OCI-LY1 (cell line): ENCODE results near the gene KNG1.

ENCODE experiments used
- H2AFZ ChIP-seq: fragments of 200-600 bp; sonication (generic), shearing (Covaris generic); 2 replicates; pipeline ENCODE4 v1.6.0; 2014; ENCODE audit warnings: antibody characterized with exemption, mild to moderate bottlenecking, low read length
- H3F3A ChIP-seq: fragments of 200-600 bp; sonication (generic), shearing (Covaris generic); 2 replicates; pipeline ENCODE4 v1.6.0; 2014; ENCODE audit warnings: mild to moderate bottlenecking, antibody characterized with exemption, low read length, moderate library complexity; ENCODE audit not compliant: insufficient read depth
- H3K27ac ChIP-seq: fragments of 200-600 bp; sonication (generic); 2 replicates; pipeline ENCODE4 v1.5.1; 2014; ENCODE audit warnings: low read length, mixed run types, mild to moderate bottlenecking, low read depth; ENCODE audit not compliant: poor library complexity, severe bottlenecking
- H3K27me3 ChIP-seq: fragments of 200-600 bp; sonication (generic); 2 replicates; pipeline ENCODE4 v1.6.0; 2014; ENCODE audit warnings: antibody characterized with exemption, mild to moderate bottlenecking, low read length, moderate library complexity; ENCODE audit not compliant: insufficient read depth
- H3K36me3 ChIP-seq: fragments of 200-600 bp; sonication (generic); 2 replicates; pipeline ENCODE4 v1.6.1; 2014; ENCODE audit warnings: mild to moderate bottlenecking, antibody characterized with exemption, low read length, moderate library complexity, mixed read lengths; ENCODE audit not compliant: insufficient read depth
- H3K4me1 ChIP-seq: fragments of 200-600 bp; sonication (generic); 2 replicates; pipeline ENCODE4 v1.5.1; 2014; ENCODE audit warnings: mild to moderate bottlenecking, low read length, moderate library complexity; ENCODE audit not compliant: insufficient read depth, severe bottlenecking
- H3K4me2 ChIP-seq: fragments of 200-600 bp; sonication (generic), shearing (Covaris generic); 2 replicates; pipeline ENCODE4 v1.6.1; 2014; ENCODE audit warnings: low read length
- H3K4me3 ChIP-seq: fragments of 200-600 bp; sonication (generic); 2 replicates; pipeline ENCODE4 v1.5.1; 2014; ENCODE audit warnings: low read length, low read depth, mild to moderate bottlenecking, mixed read lengths; ENCODE audit not compliant: poor library complexity, severe bottlenecking
- H3K79me2 ChIP-seq: fragments of 200-600 bp; shearing (Covaris generic); 2 replicates; pipeline ENCODE4 v1.6.1; 2016; ENCODE audit warnings: mixed run types, low read length, mixed read lengths; ENCODE audit not compliant: insufficient read depth
- H3K9ac ChIP-seq: fragments of 200-600 bp; sonication (generic), shearing (Covaris generic); 2 replicates; pipeline ENCODE4 v1.6.1; 2014; ENCODE audit warnings: mild to moderate bottlenecking, low read length, mixed read lengths
- H3K9me2 ChIP-seq: fragments of 200-600 bp; sonication (generic), shearing (Covaris generic); 2 replicates; pipeline ENCODE4 v1.6.1; 2014; ENCODE audit warnings: low read depth, mild to moderate bottlenecking, low read length, mixed read lengths
- H3K9me3 ChIP-seq: fragments of 200-600 bp; shearing (Covaris generic); 2 replicates; pipeline ENCODE4 v1.6.1; 2014; ENCODE audit warnings: low read length, mixed read lengths
- H4K20me1 ChIP-seq: fragments of 200-600 bp; sonication (generic), shearing (Covaris generic); 2 replicates; pipeline ENCODE4 v1.6.0; 2016; ENCODE audit warnings: mild to moderate bottlenecking, low read length; ENCODE audit not compliant: insufficient read depth
- EZH2 ChIP-seq: fragments of 200-600 bp; sonication (generic), shearing (Covaris generic); IDR thresholded peaks from 2 replicates; pipeline ENCODE4 v1.8.0; 2017; ENCODE audit warnings: borderline replicate concordance, mixed run types, mild to moderate bottlenecking, antibody characterized with exemption, low read length, moderate library complexity, mixed read lengths
- TF ChIP-seq, protein P1 (sequence below): fragments of 200-600 bp; sonication (generic), shearing (Covaris generic); IDR thresholded peaks from 2 replicates; pipeline ENCODE4 v1.5.1; 2017; ENCODE audit warnings: mild to moderate bottlenecking, antibody characterized with exemption, low read length, moderate library complexity, mixed read lengths

KNG1 gene

DNA sequence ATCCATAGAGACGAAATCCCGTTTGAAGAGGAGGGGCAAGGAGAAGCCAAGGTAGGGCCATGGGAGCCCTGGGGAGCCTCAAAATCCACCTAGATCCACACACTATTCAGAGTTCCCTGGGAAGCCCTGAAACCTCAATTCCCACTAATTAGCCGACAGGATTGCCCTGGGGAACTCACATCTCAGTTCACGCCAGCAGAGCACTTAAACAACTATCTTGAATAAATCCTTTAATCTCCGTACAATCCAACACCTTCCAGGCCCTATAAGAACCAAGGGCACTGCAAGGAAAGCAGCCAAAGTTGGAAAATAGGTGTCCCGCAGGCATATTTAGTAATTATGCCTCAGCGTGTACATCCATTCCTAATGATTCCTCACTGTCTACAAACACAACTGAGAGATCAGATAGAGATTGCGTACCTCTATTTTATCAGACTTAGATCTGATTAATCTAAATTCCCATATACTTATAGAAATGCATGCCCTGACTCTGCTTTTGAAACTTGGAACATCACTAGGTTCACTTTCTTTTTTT is 40.6 kb downstream of the KNG1 start:
- Histone ChIP-seq H3K4me3 (no peak overlapping the region), H2AFZ (no peak overlapping the region), H3K36me3 (no peaks in the 10 kb centered on the region), H3K4me1 (no peaks in the 10 kb centered on the region), H3K9ac (no peak overlapping the region), H3K27ac (no peak overlapping the region), H3K27me3 (no peaks in the 10 kb centered on the region), H3K4me2 (no peak overlapping the region), H3K79me2 (no peaks in the 10 kb centered on the region), H4K20me1 (no peaks in the 10 kb centered on the region), H3K9me2 (no peaks in the 10 kb centered on the region), H3K9me3 (no peaks in the 10 kb centered on the region), H3F3A (no peaks in the 10 kb centered on the region)
- TF ChIP-seq, protein P1, sequence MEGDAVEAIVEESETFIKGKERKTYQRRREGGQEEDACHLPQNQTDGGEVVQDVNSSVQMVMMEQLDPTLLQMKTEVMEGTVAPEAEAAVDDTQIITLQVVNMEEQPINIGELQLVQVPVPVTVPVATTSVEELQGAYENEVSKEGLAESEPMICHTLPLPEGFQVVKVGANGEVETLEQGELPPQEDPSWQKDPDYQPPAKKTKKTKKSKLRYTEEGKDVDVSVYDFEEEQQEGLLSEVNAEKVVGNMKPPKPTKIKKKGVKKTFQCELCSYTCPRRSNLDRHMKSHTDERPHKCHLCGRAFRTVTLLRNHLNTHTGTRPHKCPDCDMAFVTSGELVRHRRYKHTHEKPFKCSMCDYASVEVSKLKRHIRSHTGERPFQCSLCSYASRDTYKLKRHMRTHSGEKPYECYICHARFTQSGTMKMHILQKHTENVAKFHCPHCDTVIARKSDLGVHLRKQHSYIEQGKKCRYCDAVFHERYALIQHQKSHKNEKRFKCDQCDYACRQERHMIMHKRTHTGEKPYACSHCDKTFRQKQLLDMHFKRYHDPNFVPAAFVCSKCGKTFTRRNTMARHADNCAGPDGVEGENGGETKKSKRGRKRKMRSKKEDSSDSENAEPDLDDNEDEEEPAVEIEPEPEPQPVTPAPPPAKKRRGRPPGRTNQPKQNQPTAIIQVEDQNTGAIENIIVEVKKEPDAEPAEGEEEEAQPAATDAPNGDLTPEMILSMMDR = no peak
- no peak for TF ChIP-seq EZH2

DNA sequence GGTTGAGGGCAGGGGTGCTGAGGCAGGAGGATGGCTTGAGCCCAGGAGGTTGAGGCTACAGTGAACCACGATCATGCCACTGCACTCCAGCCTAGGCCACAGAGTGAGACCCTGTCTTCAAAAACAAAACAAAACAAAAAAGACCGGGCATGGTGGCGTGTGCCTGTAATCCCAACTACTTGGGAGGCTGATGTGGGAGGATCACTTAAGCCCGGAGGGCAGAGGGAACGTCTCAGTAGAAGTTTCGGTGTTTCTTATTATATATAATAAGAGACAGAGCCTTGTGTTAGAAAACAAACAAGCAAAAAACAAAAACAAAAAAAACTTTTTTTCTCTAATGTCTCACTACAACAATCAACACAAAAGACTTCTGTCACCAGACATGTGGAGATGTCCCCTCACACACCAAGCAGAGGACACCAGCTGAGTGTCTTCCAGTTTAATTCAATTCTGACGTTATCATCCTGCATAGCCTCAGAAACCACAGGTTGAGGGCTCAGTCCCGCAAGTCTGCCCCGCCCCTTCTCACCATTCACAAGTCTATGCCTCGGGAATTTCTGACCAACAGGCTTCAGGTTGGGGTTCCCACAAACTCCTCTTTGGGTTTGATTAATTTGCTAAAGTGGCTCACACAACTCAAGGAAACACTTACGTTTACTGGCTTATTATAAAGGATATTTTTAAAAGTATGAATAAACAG is 42.2 kb downstream of the KNG1 start:
- Histone ChIP-seq H2AFZ (no peak overlapping the region), H3K9me2 (no peaks in the 10 kb centered on the region), H3K4me1 (no peaks in the 10 kb centered on the region), H3K9ac (no peak overlapping the region), H3F3A (no peaks in the 10 kb centered on the region), H3K9me3 (no peaks in the 10 kb centered on the region), H3K36me3 (no peaks in the 10 kb centered on the region), H4K20me1 (no peaks in the 10 kb centered on the region), H3K27ac (no peak overlapping the region), H3K4me3 (no peak overlapping the region), H3K27me3 (no peaks in the 10 kb centered on the region), H3K4me2 (no peak overlapping the region), H3K79me2 (no peaks in the 10 kb centered on the region)
- TF ChIP-seq, protein P1 = no peak
- TF ChIP-seq EZH2 = no peak

DNA sequence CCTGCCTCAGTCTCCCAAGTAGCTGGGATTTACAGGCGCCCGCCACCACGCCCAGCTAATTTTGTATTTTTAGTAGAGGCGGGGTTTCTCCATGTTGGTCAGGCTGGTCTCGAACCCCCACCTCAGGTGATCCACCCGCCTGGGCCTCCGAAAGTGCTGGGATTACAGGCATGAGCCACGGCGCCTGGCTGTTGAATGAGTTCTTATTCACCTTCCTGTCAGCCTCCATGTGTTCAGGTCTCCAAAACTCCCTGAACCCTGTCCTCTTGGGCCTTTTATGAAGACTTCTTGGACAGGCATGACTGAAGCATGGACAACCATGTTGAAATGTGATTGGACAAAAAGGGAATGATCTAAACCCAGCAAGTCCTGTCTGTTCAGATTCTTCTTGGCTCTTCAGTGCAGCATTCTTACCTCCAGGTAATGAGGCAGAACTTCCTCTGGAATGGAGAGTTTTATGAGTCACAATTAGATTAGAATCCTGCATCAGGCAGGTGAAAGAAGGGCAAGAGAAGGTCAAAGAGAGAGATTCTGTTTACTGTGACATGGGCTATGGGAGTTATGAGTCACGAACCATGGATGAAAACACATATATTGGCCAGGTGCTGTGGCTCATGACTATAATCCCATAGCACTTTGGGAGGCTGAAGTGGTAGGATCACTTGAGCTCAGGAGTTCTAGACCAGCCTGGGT is 43.1 kb downstream of the KNG1 start:
- Histone ChIP-seq H3K4me2 (no peak overlapping the region), H3K36me3 (no peaks in the 10 kb centered on the region), H3K9me3 (no peaks in the 10 kb centered on the region), H4K20me1 (no peaks in the 10 kb centered on the region), H3K27ac (no peak overlapping the region), H3K4me3 (no peak overlapping the region), H3K79me2 (no peaks in the 10 kb centered on the region), H3K4me1 (no peaks in the 10 kb centered on the region), H2AFZ (no peak overlapping the region), H3K9me2 (no peaks in the 10 kb centered on the region), H3K27me3 (no peaks in the 10 kb centered on the region), H3K9ac (no peak overlapping the region), H3F3A (no peaks in the 10 kb centered on the region)
- no peak for TF ChIP-seq EZH2
- TF ChIP-seq, protein P1 = no peak
